AG09309 (cell line): ENCODE results near the gene BEX2.
"Not testable (repeated sequence)": the region's sequence is repeated elsewhere in the genome, so short reads cannot be mapped to it uniquely, and the experiment has no call there.

Source experiments
- DNase-seq: peaks from one replicate; pipeline ENCODE4 v3.0.0-alpha.2; 2010; ENCODE audit warnings: low read depth
- H3K4me3 ChIP-seq: 2 replicates; pipeline ENCODE4 v1.5.1; 2011; ENCODE audit warnings: mild to moderate bottlenecking, low read depth, low read length, moderate library complexity; ENCODE audit not compliant: control insufficient read depth
- CTCF ChIP-seq: IDR thresholded peaks from 2 replicates; pipeline ENCODE4 v1.5.1; 2011; ENCODE audit warnings: mild to moderate bottlenecking, low read depth, low read length, inconsistent platforms; ENCODE audit not compliant: insufficient read depth, control insufficient read depth; ENCODE audit errors: missing control alignments

The BEX2 gene

DNA sequence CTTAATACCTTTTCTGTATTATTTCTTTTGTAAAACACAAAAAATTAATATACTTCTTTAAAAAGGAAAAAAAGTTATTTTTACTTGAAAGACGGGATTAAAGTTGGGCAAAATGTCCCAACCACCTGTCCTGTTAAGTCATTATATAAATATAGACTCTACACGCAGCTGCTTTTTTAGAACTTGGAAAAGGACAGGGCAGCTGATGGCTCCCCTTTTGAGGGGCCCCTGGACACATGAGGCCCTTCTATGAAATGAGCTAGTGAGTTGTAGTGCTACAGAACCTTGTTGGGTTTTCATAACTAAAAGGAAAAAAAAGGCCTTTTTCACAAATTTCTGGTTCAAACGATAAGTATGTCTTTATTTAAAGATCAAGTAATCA is 600 bp upstream of the BEX2 start:
- H3K4me3 ChIP-seq = no peak overlapping the region
- TF ChIP-seq CTCF = no peak
- DNase-seq = no peak

GRCh38 chrX:103309860-103310554 is 783 bp downstream of the BEX2 start:
- H3K4me3 ChIP-seq = no peak overlapping the region; the same call in 1 of the 2 replicates
- no peak for DNase-seq
- no peak for TF ChIP-seq CTCF

DNA sequence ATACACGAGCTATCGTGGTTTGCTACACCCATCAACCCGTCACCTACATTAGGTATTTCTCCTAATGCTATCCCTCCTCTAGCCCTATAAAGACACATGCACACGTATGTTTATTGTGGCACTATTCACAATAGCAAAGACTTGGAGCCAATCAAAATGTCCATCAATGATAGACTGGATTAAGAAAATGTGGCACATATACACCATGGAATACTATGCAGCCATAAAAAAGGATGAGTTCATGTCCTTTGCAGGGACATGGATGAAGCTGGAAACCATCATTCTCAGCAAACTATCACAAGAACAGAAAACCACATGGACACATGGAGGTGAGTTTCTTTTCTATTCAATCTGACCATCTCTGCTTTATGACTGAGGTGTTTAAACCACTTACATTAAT is 5.1 kb downstream of the BEX2 start:
- DNase-seq, H3K4me3 ChIP-seq: not testable (repeated sequence)

GRCh38 chrX:103304705-103305104 is 6.1 kb downstream of the BEX2 start:
- no peak overlapping the region for H3K4me3 ChIP-seq
- no peak for DNase-seq
- TF ChIP-seq CTCF = no peak

DNA sequence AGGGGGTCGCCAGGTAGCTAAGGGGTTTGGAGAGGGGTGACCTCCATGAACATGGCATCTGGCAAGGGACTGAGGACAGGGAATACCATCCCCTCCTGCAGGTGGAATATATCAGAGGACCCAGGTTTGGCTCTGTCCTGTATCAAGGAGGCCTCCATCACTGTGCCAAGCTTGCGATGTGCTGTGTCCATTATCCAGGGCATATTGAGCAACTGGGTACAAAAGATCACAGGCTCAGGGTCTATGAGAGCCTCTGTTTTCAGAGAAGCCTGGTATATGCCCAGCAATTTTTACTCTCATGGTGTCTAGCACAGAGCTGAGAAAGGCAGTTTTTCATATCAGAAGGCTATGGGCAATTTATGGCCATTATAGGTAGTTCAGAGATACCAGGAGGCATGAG is 17.7 kb downstream of the BEX2 start:
- no peak for DNase-seq
- TF ChIP-seq CTCF = no peak
- no peak overlapping the region for H3K4me3 ChIP-seq

DNA sequence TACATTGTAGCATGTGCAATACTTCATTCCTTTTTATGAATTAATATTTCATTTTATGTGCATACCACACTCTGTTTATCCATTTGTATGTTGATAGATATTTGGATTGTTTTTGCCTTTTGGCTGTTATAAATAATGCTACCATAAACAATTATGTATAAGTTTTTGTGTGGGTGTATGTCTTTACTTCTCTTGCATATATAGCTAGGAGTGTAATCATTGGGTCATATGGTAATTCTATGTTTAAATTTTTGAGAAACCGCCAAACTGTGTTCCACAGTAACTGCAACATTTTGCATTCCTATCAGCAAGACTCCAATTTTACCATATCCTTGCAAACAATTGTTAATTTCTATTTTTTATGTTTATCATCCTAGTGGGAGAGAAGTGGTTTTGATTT is 31.2 kb downstream of the BEX2 start:
- no peak for TF ChIP-seq CTCF
- no peak overlapping the region for H3K4me3 ChIP-seq
- DNase-seq = no peak

DNA sequence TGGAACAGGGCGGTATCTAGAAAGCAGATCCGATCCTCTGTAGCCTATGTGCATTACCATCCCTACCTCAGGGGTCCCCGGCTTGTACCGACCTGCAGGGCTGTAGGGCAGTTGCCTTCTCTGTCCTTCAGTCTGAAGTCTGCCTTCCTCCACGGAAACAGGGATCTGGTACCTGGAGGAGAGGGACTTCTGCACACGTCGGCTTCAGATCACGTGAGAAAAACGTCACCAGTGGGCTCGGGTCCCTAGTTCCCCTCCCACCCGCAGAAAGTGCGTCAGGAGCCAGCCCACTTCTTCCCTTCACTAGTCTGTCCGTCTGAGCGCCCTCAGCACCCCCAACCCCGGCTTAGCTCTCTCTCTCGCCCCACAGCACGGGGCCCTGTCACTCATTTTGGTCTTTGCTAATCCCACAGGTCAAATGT is 34.2 kb downstream of the BEX2 start, which contains the start of gene TCEAL5:
Gene TCEAL5, minus strand, starts transcription at position 170 of the 422 bp plus-strand sequence. CDS start 2,187 bp downstream, outside the sequence.
- no peak within 1 kb of the TSS for H3K4me3 ChIP-seq
- TF ChIP-seq CTCF = no peak

More for the DNA sequence above, 34.2 kb downstream of the BEX2 start, which contains the start of gene TCEAL5:
- no peak for DNase-seq
